HL-60 (cell line): ENCODE measurements around the gene COQ10A.

Source experiments
- GABPA ChIP-seq: IDR thresholded peaks from 2 replicates; pipeline ENCODE4 v1.6.1; 2012; ENCODE audit warnings: low read depth
- POLR2AphosphoS5 ChIP-seq: IDR thresholded peaks from 2 replicates; pipeline ENCODE4 v1.6.1; 2012; ENCODE audit warnings: low read depth
- SPI1 ChIP-seq: IDR thresholded peaks from 2 replicates; pipeline ENCODE4 v1.6.1; 2012; ENCODE audit warnings: low read depth, mild to moderate bottlenecking, borderline replicate concordance
- TF ChIP-seq, protein P1 (sequence below): IDR thresholded peaks from one replicate; pipeline ENCODE4 v1.5.1; 2011; ENCODE audit warnings: low read length, control low read depth, inconsistent platforms; ENCODE audit not compliant: insufficient read depth

DNA sequence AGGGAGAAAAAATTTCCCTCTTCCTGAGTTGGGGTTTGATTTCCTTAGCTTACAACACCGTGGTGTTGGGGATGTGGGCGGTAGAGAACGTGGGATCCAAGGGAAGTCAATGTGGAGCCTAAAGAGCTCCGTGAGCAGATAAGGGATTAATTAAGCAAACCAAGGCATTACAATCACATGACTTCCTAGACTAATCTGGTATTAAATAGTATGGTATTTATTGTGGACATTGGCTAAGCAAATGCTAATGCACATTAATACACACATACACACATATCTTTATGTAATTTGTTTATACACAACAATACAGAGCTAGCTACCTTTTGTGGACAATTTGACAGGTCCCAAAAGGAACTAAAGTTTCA is 44.2 kb upstream of the COQ10A start:
- TF ChIP-seq, protein P1, sequence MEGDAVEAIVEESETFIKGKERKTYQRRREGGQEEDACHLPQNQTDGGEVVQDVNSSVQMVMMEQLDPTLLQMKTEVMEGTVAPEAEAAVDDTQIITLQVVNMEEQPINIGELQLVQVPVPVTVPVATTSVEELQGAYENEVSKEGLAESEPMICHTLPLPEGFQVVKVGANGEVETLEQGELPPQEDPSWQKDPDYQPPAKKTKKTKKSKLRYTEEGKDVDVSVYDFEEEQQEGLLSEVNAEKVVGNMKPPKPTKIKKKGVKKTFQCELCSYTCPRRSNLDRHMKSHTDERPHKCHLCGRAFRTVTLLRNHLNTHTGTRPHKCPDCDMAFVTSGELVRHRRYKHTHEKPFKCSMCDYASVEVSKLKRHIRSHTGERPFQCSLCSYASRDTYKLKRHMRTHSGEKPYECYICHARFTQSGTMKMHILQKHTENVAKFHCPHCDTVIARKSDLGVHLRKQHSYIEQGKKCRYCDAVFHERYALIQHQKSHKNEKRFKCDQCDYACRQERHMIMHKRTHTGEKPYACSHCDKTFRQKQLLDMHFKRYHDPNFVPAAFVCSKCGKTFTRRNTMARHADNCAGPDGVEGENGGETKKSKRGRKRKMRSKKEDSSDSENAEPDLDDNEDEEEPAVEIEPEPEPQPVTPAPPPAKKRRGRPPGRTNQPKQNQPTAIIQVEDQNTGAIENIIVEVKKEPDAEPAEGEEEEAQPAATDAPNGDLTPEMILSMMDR, result no peak
- TF ChIP-seq GABPA (no peak), POLR2AphosphoS5 (no peak), SPI1 (no peak)
